SK-N-SH (cell line): Measurements from ENCODE around the gene SPPL2C. TPM values are rescaled to one million over a fixed set of nuclear protein-coding genes. Genes with fewer than 3 reads are reported as not detected.

Source experiments
- CTCF ChIA-PET: fragments of 300-600, 350-600 bp; formaldehyde crosslinking; extraction: SDS; loops from one replicate; lab custom pipeline; 2021; lab: Yijun Ruan, JAX
- POLR2A ChIA-PET: fragments of 350-600 bp; sonication (Branson Sonifier 250); formaldehyde crosslinking; extraction: SDS; loops from one replicate; lab custom pipeline; 2020; ENCODE audit warnings: antibody characterized with exemption, inconsistent platforms; lab: Yijun Ruan, JAX
- DNase-seq: peaks from one replicate; pipeline ENCODE4 v3.0.0; 2012
- H2AFZ ChIP-seq: fragments of 200-600 bp; sonication (generic); 2 replicates; pipeline ENCODE4 v1.8.1; 2016; ENCODE audit warnings: antibody characterized with exemption, mild to moderate bottlenecking, low read depth
- H3F3A ChIP-seq: fragments of 200-600 bp; sonication (generic); replicated peaks from 2 replicates; pipeline ENCODE3; 2016; ENCODE audit warnings: antibody characterized with exemption, mild to moderate bottlenecking; ENCODE audit not compliant: insufficient read depth
- H3K27ac ChIP-seq, 2 experiments: fragments of 200-500 bp in 1 of 2; fragments of 200-600 bp in 1 of 2; sonication (Bioruptor generic) in 1 of 2; sonication (generic), shearing (Covaris generic) in 1 of 2; 2 replicates each; pipeline versions ENCODE4 v1.5.1 to v1.6.1; 2014 to 2016; ENCODE audit warnings: low read depth in 2 of 2, inconsistent platforms in 1 of 2, low read length in 1 of 2, mild to moderate bottlenecking in 1 of 2, mixed read lengths in 1 of 2
- H3K27me3 ChIP-seq: fragments of 200-600 bp; sonication (generic), shearing (Covaris generic); 2 replicates; pipeline ENCODE4 v1.6.1; 2016; ENCODE audit warnings: mixed run types; ENCODE audit not compliant: insufficient read depth
- H3K36me3 ChIP-seq, 2 experiments: fragments of 200-500 bp in 1 of 2; fragments of 200-600 bp in 1 of 2; sonication (Bioruptor generic) in 1 of 2; sonication (generic) in 1 of 2; replicated peaks in 1 of 2; 2 replicates each; pipeline versions ENCODE3 to v1.5.1; 2014 to 2016; ENCODE audit warnings: low read length in 1 of 2, mild to moderate bottlenecking in 1 of 2; ENCODE audit not compliant: insufficient read depth in 2 of 2, control insufficient read depth in 1 of 2
- H3K4me1 ChIP-seq, 2 experiments: fragments of 200-500 bp in 1 of 2; fragments of 200-600 bp in 1 of 2; sonication (Bioruptor generic) in 1 of 2; sonication (generic), shearing (Covaris generic) in 1 of 2; 2 replicates each; pipeline versions ENCODE4 v1.5.1 to v1.6.1; 2014 to 2016; ENCODE audit warnings: low read depth in 1 of 2, low read length in 1 of 2, mixed run types in 1 of 2; ENCODE audit not compliant: insufficient read depth in 2 of 2, control insufficient read depth in 1 of 2
- H3K4me2 ChIP-seq: fragments of 200-600 bp; sonication (generic), shearing (Covaris generic); 2 replicates; pipeline ENCODE4 v1.6.1; 2017; ENCODE audit warnings: mixed run types
- H3K4me3 ChIP-seq, 2 experiments: fragments of 200-500 bp in 1 of 2; fragments of 200-600 bp in 1 of 2; sonication (Bioruptor generic) in 1 of 2; sonication (generic), shearing (Covaris generic) in 1 of 2; 2 replicates each; pipeline versions ENCODE4 v1.5.1 to v1.8.1; 2014 to 2016; ENCODE audit warnings: low read depth in 2 of 2, inconsistent platforms in 1 of 2, low read length in 1 of 2, mild to moderate bottlenecking in 1 of 2, mixed read lengths in 1 of 2, moderate library complexity in 1 of 2
- H3K79me2 ChIP-seq: fragments of 200-600 bp; sonication (generic); 2 replicates; pipeline ENCODE4 v1.8.1; 2017; ENCODE audit warnings: mild to moderate bottlenecking; ENCODE audit not compliant: insufficient read depth
- H3K9ac ChIP-seq: fragments of 200-600 bp; sonication (generic); 2 replicates; pipeline ENCODE4 v1.6.1; 2017; ENCODE audit warnings: mixed run types
- H3K9me2 ChIP-seq: fragments of 200-600 bp; sonication (generic); 2 replicates; pipeline ENCODE4 v1.6.1; 2017; ENCODE audit warnings: mixed run types
- H3K9me3 ChIP-seq: fragments of 200-600 bp; sonication (generic); 2 replicates; pipeline ENCODE4 v1.6.1; 2017; ENCODE audit warnings: mixed run types, mild to moderate bottlenecking, moderate library complexity
- H4K20me1 ChIP-seq: fragments of 200-600 bp; sonication (generic); 2 replicates; pipeline ENCODE4 v1.6.1; 2017; ENCODE audit warnings: mild to moderate bottlenecking, mixed run types; ENCODE audit not compliant: insufficient read depth
- CTCF ChIP-seq: fragments of 200-600 bp; sonication (generic); IDR thresholded peaks from 2 replicates; pipeline ENCODE4 v1.6.1; 2017; ENCODE audit warnings: antibody characterized with exemption, mild to moderate bottlenecking, moderate library complexity
- ELF1 ChIP-seq: IDR thresholded peaks from 2 replicates; pipeline ENCODE4 v1.4.0; 2012
- EP300 ChIP-seq, 2 experiments: IDR thresholded peaks; 2 replicates each; pipeline versions ENCODE4 v1.4.0 to v1.6.1; 2012; ENCODE audit warnings: borderline replicate concordance in 1 of 2, low read depth in 1 of 2, low read length in 1 of 2
- GABPA ChIP-seq: IDR thresholded peaks from 2 replicates; pipeline ENCODE4 v1.4.0; 2012; ENCODE audit warnings: low read depth, mild to moderate bottlenecking
- IRF3 ChIP-seq: fragments of 150-350 bp; IDR thresholded peaks from 2 replicates; pipeline ENCODE4 v1.6.1; 2016; ENCODE audit warnings: mild to moderate bottlenecking, low read depth, low read length
- NFIC ChIP-seq: IDR thresholded peaks from 2 replicates; pipeline ENCODE4 v1.4.0; 2012; ENCODE audit warnings: borderline replicate concordance
- PBX3 ChIP-seq: IDR thresholded peaks from 2 replicates; pipeline ENCODE4; 2012
- POLR2AphosphoS5 ChIP-seq: IDR thresholded peaks from 2 replicates; pipeline ENCODE4 v1.6.1; 2012; ENCODE audit warnings: low read depth, low read length
- RCOR1 ChIP-seq: fragments of 150-350 bp; IDR thresholded peaks from 2 replicates; pipeline ENCODE4 v1.6.1; 2017; ENCODE audit warnings: antibody characterized with exemption, low read length
- REST ChIP-seq: IDR thresholded peaks from 2 replicates; pipeline ENCODE4 v1.6.1; 2012; ENCODE audit warnings: mild to moderate bottlenecking, low read depth, low read length, moderate library complexity
- SIN3A ChIP-seq: IDR thresholded peaks from 2 replicates; pipeline ENCODE4 v1.6.1; 2012; ENCODE audit warnings: low read depth, mild to moderate bottlenecking, low read length, moderate library complexity, borderline replicate concordance
- WGBS: methylation state at CpG from one replicate; pipeline ENCODE4 v1.1.6; 2017; ENCODE audit warnings: low lambda C conversion rate; 5-methylcytosine and 5-hydroxymethylcytosine counted together
- polyA plus RNA-seq, 3 experiments: library from polyadenylated mRNA; depleted of rRNA; stranded (reverse); fragments of >200 nt; gene quantifications; 2 replicates each; pipeline ENCODE4 v1.2.3, GENCODE V29; 2012

Gene SPPL2C
- polyA plus RNA-seq, 1 of the 3 experiments (the other 2 are of a cell fraction): not detected

- Histone ChIP-seq H3K79me2 (no peaks in the 10 kb centered on the region), H2AFZ (no peak overlapping the region), H3K27me3 (peaks cover 12% of the 10 kb centered on the region), H3K9me2 (no peaks in the 10 kb centered on the region), H3K27ac (no peak overlapping the region), H3K4me1 (peaks cover 0 to 15% of the 10 kb centered on the region in 2 experiments; a peak in 1 of 4 replicates), H3K36me3 (no peaks in the 10 kb centered on the region), H3K9me3 (no peaks in the 10 kb centered on the region), H4K20me1 (no peaks in the 10 kb centered on the region), H3K4me2 (no peak overlapping the region), H3F3A (no peaks in the 10 kb centered on the region), H3K4me3 (no peak overlapping the region)
- ChIA-PET POLR2A (no interaction called here), CTCF (interaction anchor here (1.7 to 17.2 kb wide), 10 partner anchors 15 to 455 kb away, joined by 5 to 327 read pairs (median 20); partner anchors contain the start of gene CRHR1)
- DNase-seq: no peak
- 63% methylated on average over 5 of the region's 5 CpGs for WGBS
- TF ChIP-seq REST (no peak), EP300 (IDR thresholded peaks at IDR 0.05; ENCODE audit: borderline replicate concordance in 1 of 2, low read depth in 1 of 2, low read length in 1 of 2) (no peak), NFIC (no peak), GABPA (no peak), IRF3 (no peak), PBX3 (no peak), CTCF (no peak), POLR2AphosphoS5 (no peak), ELF1 (no peak), RCOR1 (no peak), SIN3A (no peak)
- TF ChIP-seq, all 33 proteins: peak for 0
- no peak overlapping the region for H3K9ac ChIP-seq
Measured at GRCh38 chr17:45850468-45850867, 5.8 kb downstream of the SPPL2C start.
